Tibial nerve (tissue), 4 donors: ENCODE results near the gene REPS1.

ENCODE experiments used
- CTCF ChIP-seq, 5 experiments: fragments of 200-600 bp in 3 of 5; fragments of 450-650 bp in 2 of 5; sonication (generic) in 3 of 5; IDR thresholded peaks; one replicate each; pipeline ENCODE4 v1.5.1; 2016 to 2019; ENCODE audit warnings: antibody characterized with exemption in 5 of 5, mild to moderate bottlenecking in 3 of 5, moderate library complexity in 2 of 5
- EP300 ChIP-seq, 2 donors: sonication (generic); formaldehyde crosslinking; IDR thresholded peaks; one replicate each; pipeline ENCODE4 v1.6.1; 2017; ENCODE audit warnings: antibody characterized with exemption in 2 of 2, mild to moderate bottlenecking in 1 of 2
- POLR2A ChIP-seq, 2 donors: fragments of 450-650 bp; IDR thresholded peaks; one replicate each; pipeline ENCODE4 v1.6.1; 2017; ENCODE audit warnings: antibody characterized with exemption in 2 of 2, mild to moderate bottlenecking in 2 of 2, moderate library complexity in 2 of 2

- TF ChIP-seq POLR2A (IDR thresholded peaks at IDR 0.05) (no peak), CTCF (IDR thresholded peaks at IDR 0.05) (no peak), EP300 (IDR thresholded peaks at IDR 0.05) (no peak)
Observed at GRCh38 chr6:138996524-138996923, 8.5 kb upstream of the REPS1 start.
